ENCODE results near the gene PCGF3.
A peak's percentile ranks its signal among the peaks of the same experiment; 100 is the strongest.

PCGF3 gene

GRCh38 chr4:742096-742741 is 36.6 kb downstream of the PCGF3 start:
- TF ChIP-seq USF1 (IDR thresholded peaks at IDR 0.05) (no peak), EGR1 (IDR thresholded peaks at IDR 0.05) (no peak), EP300 (IDR thresholded peaks at IDR 0.05; ENCODE audit: borderline replicate concordance) (no peak), CREB1 (IDR thresholded peaks at IDR 0.05; ENCODE audit: low read depth) (no peak), TAF1 (IDR thresholded peaks at IDR 0.05; ENCODE audit: low read depth) (no peak), CEBPB (IDR thresholded peaks at IDR 0.05) (no peak), FOXM1 (IDR thresholded peaks at IDR 0.05; ENCODE audit: borderline replicate concordance, low read depth) (no peak)

- no peak for TF ChIP-seq CREB1 (IDR thresholded peaks at IDR 0.05; ENCODE audit: low read depth)
- peak; percentile 77 for TF ChIP-seq RAD21 (IDR thresholded peaks at IDR 0.05; ENCODE audit: low read depth)
- TF ChIP-seq TAF1 (IDR thresholded peaks at IDR 0.05; ENCODE audit: low read depth), result no peak
- no peak for TF ChIP-seq EP300 (IDR thresholded peaks at IDR 0.05; ENCODE audit: borderline replicate concordance)
- TF ChIP-seq TEAD4 (IDR thresholded peaks at IDR 0.05), result peak; percentile 71
- no peak for TF ChIP-seq YY1 (IDR thresholded peaks at IDR 0.05; ENCODE audit: low read depth)
- TF ChIP-seq USF1 (IDR thresholded peaks at IDR 0.05), result no peak
- TF ChIP-seq CEBPB (IDR thresholded peaks at IDR 0.05), result no peak
- TF ChIP-seq EGR1 (IDR thresholded peaks at IDR 0.05), result no peak
- peak; percentile 32; the same call in 1 of the 2 replicates for TF ChIP-seq MAX (IDR thresholded peaks at IDR 0.05)
Observed at GRCh38 chr4:742742-743311, 37.2 kb downstream of the PCGF3 start.

GRCh38 chr4:743463-744211 is 38.0 kb downstream of the PCGF3 start:
- TF ChIP-seq CEBPB (IDR thresholded peaks at IDR 0.05) (no peak), EP300 (IDR thresholded peaks at IDR 0.05; ENCODE audit: borderline replicate concordance) (no peak), NFIC (IDR thresholded peaks at IDR 0.05) (no peak), USF1 (IDR thresholded peaks at IDR 0.05) (no peak), TCF12 (IDR thresholded peaks at IDR 0.05; ENCODE audit: low read depth) (no peak), YY1 (IDR thresholded peaks at IDR 0.05; ENCODE audit: low read depth) (no peak), TEAD4 (IDR thresholded peaks at IDR 0.05) (no peak), TAF1 (IDR thresholded peaks at IDR 0.05; ENCODE audit: low read depth) (no peak), FOXM1 (IDR thresholded peaks at IDR 0.05; ENCODE audit: borderline replicate concordance, low read depth) (no peak), CREB1 (IDR thresholded peaks at IDR 0.05; ENCODE audit: low read depth) (no peak), EGR1 (IDR thresholded peaks at IDR 0.05) (no peak), MAX (IDR thresholded peaks at IDR 0.05) (no peak), RAD21 (IDR thresholded peaks at IDR 0.05; ENCODE audit: low read depth) (no peak), ZBTB7A (IDR thresholded peaks at IDR 0.05; ENCODE audit: low read depth) (no peak), REST (IDR thresholded peaks at IDR 0.05; ENCODE audit: low read depth) (no peak)

DNA sequence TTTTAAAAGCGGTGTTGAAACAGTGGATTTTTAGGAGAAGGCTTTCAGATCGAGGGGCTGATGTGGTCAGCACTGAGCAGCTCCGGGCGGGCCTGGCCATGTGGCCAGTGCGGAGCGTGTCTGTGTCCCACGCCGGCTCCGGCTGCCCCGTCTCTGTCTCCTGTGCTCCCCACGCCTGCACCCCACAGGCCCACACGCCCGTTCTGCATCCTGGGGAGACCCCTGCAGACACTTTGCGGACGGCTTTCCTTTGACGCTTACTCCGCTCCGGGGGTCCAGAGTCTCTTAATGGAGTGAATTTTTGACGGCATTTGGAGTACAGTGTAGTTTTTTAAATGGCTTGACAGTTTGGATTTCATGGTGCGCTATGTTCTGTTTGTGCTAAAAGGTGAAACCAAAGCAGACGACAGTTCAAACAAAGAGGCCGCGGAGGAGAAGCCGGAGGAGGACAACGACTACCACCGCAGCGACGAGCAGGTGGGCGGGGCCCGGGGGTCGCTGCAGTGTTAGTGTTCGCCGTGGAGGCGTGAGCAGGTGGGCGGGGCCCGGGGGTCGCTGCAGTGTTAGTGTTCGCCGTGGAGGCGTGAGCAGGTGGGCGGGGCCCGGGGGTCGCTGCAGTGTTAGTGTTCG is 38.7 kb downstream of the PCGF3 start:
- TF ChIP-seq EP300 (IDR thresholded peaks at IDR 0.05; ENCODE audit: borderline replicate concordance), result no peak
- no peak for TF ChIP-seq EGR1 (IDR thresholded peaks at IDR 0.05)
- no peak for TF ChIP-seq CEBPB (IDR thresholded peaks at IDR 0.05)
- TF ChIP-seq ZBTB7A (IDR thresholded peaks at IDR 0.05; ENCODE audit: low read depth), result no peak
- TF ChIP-seq TAF1 (IDR thresholded peaks at IDR 0.05; ENCODE audit: low read depth), result no peak
- no peak for TF ChIP-seq TCF12 (IDR thresholded peaks at IDR 0.05; ENCODE audit: low read depth)
- TF ChIP-seq CREB1 (IDR thresholded peaks at IDR 0.05; ENCODE audit: low read depth), result no peak
- TF ChIP-seq FOXM1 (IDR thresholded peaks at IDR 0.05; ENCODE audit: borderline replicate concordance, low read depth), result no peak
- TF ChIP-seq REST (IDR thresholded peaks at IDR 0.05; ENCODE audit: low read depth), result no peak
- no peak for TF ChIP-seq RAD21 (IDR thresholded peaks at IDR 0.05; ENCODE audit: low read depth)
- no peak for TF ChIP-seq MAX (IDR thresholded peaks at IDR 0.05)
- no peak for TF ChIP-seq YY1 (IDR thresholded peaks at IDR 0.05; ENCODE audit: low read depth)
- no peak for TF ChIP-seq USF1 (IDR thresholded peaks at IDR 0.05)
- TF ChIP-seq TEAD4 (IDR thresholded peaks at IDR 0.05), result no peak
- no peak for TF ChIP-seq NFIC (IDR thresholded peaks at IDR 0.05)
